ENCODE measurements around the gene SIAH1.
"Not testable (repeated sequence)": the region's sequence is repeated elsewhere in the genome, so short reads cannot be mapped to it uniquely, and the experiment has no call there.

Gene SIAH1, protein sequence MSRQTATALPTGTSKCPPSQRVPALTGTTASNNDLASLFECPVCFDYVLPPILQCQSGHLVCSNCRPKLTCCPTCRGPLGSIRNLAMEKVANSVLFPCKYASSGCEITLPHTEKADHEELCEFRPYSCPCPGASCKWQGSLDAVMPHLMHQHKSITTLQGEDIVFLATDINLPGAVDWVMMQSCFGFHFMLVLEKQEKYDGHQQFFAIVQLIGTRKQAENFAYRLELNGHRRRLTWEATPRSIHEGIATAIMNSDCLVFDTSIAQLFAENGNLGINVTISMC

DNA sequence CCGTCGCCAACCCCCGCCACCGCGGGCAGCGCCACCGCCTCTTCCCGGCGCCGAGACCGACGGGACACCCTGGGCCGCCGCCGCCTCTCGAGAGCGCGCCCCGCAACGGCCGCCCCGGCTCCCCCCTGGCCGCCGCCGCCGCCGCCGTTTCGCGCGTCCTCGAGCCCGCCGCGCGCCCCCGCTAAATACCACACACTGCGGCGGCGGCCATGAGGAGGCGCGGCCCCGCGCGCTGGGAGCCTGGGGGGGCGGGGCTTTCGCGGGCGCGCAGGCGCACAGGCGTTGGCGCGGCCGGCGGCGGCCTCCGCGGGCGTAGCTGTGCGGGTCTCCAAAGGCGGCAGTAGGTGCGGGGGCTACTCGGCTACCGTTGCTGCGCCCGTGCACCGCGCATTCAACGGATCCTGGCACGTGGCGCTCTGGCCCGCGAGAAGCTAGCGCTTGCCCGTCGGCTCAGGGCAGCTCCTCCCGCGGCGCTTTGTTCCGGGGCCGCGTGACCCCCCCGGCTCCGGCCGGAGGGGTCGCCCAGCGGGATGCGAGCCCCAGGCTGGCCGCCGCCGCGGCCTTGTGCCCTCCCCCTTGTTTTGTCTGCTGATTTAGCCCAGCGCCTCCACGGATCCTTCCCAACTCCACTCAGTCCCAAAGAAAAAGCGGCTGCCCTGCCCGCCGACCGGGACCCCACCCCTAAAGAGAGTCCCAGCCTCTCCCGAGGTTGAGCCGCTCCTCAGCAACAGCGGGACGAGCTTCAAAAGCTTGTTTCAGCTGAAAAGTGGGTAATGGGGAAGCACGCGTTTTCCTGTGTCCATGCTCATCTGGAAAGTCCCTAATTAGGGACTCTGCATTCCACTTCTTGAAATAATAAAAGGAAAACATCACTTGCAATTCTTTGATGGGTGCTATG lies at the start of gene SIAH1:
TSS of gene SIAH1 (minus strand) at position 161 of the 898 bp plus-strand sequence. CDS start 22,985 bp downstream, outside the sequence.
- peak; percentile 86 for DNase-seq
- in situ Hi-C loops (cut with HindIII; ENCODE audit: low pct_ligation_motif_present, low pct_unique_long_range_greater_than_20kb, low sequenced_read_pairs): no loop called here

DNA sequence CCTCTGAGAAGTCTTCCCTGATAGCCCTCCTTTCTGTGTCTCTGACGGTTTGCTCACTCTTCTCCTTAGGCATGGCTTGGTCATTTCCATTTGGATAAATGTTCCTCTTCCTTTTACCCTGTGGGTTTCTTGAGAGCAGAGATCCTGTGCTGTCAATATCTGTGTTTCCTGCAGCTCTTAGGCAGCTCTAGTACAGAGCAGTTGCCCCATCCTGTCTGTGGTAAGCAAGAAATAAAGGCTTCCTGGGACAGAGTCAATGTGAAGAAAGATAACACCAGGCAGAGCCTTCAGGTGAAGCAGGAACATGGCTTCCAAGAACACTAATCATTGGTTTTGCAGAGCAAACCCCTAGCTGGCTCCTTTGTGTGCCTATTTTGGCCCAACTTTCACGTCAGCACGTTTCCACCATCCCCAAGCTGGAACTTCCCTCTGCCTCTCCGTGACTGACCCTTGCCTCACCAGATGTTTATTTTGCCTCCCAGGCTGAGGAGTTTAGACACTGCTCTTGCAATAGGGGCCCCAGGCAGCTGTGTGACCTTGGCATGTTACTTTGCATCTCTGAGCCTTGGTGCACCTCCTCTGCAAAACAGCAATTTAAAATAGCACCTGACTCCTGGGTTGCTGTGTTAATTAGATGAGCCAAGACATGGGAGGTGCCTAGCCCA lies 49.6 kb upstream of the SIAH1 start:
- in situ Hi-C loops (cut with HindIII; ENCODE audit: low pct_ligation_motif_present, low pct_unique_long_range_greater_than_20kb, low sequenced_read_pairs): no loop called here
- DNase-seq: no peak

DNA sequence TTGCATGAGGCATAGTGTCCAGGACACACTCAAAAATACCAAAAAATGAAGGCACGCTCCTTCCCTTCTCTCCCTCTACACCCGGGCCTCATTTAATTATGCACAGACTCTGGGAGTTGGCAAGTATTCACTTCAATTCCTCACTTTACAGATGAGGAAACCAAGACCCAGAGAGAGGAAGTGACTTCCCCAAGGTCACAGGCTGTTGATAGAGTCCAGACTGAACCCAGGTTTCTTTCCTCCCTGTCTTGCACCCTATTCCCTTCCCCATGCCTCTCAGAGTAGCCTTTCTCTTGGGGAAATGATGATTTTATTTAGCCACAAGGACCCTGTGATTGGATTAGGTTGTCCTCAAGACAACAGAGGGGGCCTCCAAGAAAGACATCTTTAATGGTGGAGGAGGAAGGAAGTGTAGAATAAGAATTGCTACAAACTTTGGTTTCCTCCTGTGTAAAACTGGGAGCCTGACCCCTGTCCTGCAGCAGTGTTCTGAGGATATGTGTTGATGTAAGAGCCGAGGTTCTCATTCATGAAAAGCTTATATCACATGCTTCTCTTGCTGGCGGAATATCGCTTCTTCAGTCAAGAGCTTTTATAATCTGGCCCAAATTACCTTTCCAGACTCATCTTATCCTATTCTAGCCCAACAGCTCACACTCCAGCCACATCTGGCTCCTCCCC lies 48.8 kb upstream of the SIAH1 start:
- no peak for DNase-seq
- in situ Hi-C loops (cut with HindIII; ENCODE audit: low pct_ligation_motif_present, low pct_unique_long_range_greater_than_20kb, low sequenced_read_pairs): no loop called here

DNA sequence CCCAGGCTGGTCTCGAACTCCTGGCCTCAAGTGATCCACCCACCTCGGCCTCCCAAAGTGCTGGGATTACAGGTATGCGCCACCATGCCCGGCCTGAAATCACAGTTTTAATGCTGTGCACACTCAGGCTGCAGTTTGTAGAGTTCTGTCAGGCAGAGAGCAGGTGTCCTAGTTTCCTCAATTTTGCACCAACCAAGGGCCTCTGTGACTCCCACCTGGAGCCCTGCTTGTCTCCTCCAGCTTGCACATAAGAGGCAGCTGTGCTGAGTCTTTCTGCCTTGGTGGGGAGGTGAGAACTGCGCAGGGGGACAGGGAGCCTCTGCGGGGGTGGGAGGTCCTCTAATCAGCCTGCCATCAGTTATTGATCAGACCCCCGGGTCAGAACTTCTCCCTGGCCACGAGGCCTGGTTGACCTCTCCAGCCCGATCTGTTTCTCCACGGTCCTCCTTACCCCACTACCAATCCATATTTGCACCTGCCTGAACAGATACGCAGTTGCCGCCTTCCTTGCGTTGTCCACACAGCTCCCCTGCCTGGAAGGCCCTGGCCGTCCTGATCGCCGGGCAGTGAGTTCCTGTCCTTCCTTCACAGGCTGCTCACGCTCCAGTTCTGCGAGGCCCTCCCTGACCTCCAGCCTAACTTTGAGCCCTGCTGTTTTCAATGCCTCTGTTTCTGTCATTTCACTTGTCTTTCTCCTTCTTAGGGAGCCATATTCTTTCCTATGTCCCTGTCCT lies 48.1 kb upstream of the SIAH1 start:
- in situ Hi-C loops (cut with HindIII; ENCODE audit: low pct_ligation_motif_present, low pct_unique_long_range_greater_than_20kb, low sequenced_read_pairs): no loop called here
- DNase-seq: no peak

DNA sequence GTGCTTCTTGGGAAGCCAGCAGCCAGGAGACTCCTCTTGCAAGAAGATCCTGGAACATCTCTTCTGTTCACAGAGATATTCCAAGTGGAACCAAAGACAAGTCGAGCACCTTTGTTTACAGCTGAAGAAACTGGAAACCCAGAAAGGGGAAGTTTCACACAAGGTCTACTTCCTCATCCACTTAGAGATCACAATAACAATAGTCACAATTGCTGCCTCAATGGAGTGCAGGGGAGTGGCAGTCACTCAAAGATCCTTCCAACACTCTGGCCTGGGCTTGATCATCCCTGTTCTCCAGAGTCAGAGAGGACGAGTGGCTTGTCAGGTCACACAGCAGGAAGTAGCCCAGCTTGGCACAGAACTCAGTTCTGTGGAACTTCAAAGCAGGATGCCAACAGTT lies 46.9 kb upstream of the SIAH1 start:
- in situ Hi-C loops (cut with HindIII; ENCODE audit: low pct_ligation_motif_present, low pct_unique_long_range_greater_than_20kb, low sequenced_read_pairs): no loop called here
- no peak for DNase-seq

DNA sequence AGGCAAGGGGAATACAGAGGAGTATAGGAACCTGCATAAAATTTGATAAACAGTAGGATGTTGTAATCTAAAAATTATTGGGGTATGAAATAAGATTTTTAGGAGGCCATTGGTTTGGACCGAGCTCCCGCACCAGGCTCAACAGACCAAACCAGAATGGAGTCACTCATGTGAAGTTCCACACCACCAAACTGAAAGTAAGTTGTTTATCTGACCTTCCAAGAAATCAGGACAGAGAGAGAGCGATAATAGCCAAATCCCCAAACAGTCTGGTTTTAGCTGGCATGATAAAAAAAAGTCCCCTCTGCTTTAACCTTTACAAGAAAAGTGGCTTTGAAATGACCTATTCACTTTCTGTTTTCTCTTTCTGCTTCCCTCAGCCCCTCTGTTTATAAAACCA lies 45.7 kb upstream of the SIAH1 start:
- DNase-seq: no peak
- in situ Hi-C loops (cut with HindIII; ENCODE audit: low pct_ligation_motif_present, low pct_unique_long_range_greater_than_20kb, low sequenced_read_pairs): no loop called here

DNA sequence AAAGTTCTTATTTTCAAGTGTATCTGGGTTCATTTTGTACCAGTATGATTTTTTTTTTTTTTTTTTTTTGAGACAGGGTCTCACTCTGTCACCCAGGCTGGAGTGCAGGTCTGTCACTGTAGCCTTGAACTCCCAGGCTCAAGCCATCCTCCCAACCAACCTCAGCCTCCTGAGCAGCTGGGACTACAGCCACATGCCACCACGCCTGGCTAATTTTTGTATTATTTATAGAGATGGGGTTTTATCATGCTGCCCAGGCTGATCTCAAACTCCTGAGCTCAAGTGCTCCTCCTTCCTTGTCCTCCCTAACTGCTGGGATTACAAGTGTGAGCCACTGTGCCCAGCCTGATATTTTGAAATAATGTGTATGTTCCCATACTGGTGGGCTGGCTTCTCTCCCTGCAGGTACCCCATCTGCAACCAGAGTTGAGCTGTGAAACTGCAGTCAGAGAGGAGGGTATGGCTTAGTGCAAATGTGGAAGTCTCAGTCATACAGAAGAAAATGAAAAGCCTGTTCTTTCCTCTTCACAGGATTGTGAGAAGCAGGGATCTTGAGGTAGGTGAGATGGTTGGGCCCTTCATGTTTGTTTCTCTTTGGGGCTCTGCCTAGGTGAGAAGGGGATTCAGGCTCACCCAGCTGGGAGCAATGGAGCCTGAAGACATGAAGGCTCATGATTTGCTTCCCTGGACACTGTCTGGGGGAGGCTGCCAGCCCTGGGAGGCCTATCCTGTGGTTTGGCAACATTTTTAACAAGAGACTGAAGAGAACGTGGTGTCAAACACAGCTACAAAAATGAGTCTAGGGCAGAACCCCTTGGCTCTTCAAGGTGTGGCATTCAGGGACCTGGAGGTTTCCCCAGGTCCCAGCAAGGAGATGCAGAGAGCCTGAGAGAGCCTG lies 41.3 kb upstream of the SIAH1 start:
- in situ Hi-C loops (cut with HindIII; ENCODE audit: low pct_ligation_motif_present, low pct_unique_long_range_greater_than_20kb, low sequenced_read_pairs): no loop called here
- peak; percentile 20 for DNase-seq

DNA sequence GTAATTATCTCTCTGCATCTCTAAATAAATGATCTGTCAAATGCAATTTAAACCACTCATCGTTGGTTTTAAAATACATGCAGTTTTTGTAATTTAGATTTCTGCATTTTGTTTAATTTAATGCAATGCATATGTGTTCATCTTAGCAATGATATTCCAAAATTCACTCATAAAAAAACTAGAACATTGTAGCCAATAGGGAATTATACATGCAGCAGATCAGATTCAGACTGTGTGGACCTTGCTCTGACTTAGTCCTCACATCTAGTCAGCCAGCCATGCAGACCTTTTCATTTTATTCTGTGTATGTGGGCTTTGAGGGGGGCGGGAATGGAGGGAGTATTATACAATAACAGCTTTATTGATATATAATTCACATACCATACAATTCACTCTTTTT lies 37.3 kb upstream of the SIAH1 start:
- in situ Hi-C loops (cut with HindIII; ENCODE audit: low pct_ligation_motif_present, low pct_unique_long_range_greater_than_20kb, low sequenced_read_pairs): no loop called here
- DNase-seq: no peak

DNA sequence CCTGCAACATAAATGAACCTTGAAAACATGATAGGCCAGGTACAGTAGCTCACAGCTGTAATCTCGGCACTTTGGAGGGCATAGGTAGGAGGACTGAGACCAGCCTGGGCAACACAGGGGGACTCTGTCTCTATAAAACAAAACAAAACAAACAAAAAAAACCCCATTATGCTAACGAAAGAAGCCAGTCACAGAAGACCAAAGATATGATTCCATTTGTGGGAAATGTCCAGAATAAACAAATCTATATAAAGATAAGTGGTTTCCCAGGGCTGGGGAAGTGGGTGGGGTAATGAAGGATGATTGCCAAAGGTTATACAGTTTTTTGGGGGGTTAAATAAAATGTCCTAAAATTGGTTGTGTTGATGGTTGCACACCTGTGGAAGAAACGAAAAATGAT lies 36.5 kb upstream of the SIAH1 start:
- no peak for DNase-seq
- in situ Hi-C loops (cut with HindIII; ENCODE audit: low pct_ligation_motif_present, low pct_unique_long_range_greater_than_20kb, low sequenced_read_pairs): no loop called here

DNA sequence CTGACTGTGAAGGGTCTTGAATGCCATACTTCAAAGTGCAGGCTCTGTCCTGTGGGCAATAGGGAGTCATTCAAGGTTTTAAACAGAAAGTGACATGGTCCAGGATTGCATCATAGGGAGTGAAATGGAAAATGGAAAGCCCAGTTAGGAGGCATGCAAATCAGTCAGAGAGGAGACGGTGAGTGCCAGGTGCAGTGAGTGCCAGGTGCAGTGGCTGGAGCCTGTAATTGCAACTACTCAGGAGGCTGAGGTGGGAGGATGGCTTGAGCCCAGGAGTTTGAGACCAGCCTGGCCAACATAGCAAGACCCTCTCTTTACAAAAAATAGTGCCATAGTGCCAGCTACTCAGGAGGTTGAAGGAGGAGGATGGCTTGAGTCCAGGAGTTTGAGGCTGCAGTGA lies 35.2 kb upstream of the SIAH1 start:
- DNase-seq: no peak
- in situ Hi-C loops (cut with HindIII; ENCODE audit: low pct_ligation_motif_present, low pct_unique_long_range_greater_than_20kb, low sequenced_read_pairs): no loop called here

DNA sequence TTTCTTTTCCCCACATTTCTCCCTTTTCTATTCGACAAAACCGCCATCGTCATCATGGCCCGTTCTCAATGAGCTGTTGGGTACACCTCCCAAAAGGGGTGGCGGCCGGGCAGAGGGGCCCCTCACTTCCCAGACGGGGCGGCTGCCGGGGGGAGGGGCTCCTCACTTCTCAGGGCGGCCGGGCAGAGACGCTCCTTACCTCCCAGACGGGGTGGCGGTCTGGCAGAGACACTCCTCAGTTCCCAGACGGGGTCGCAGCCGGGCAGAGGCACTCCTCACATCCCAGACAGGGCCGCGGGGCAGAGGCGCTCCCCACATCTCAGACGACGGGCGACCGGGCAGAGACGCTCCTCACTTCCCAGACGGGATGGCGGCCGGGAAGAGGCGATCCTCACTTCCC lies 31.4 kb upstream of the SIAH1 start:
- in situ Hi-C loops (cut with HindIII; ENCODE audit: low pct_ligation_motif_present, low pct_unique_long_range_greater_than_20kb, low sequenced_read_pairs): not testable (repeated sequence)

DNA sequence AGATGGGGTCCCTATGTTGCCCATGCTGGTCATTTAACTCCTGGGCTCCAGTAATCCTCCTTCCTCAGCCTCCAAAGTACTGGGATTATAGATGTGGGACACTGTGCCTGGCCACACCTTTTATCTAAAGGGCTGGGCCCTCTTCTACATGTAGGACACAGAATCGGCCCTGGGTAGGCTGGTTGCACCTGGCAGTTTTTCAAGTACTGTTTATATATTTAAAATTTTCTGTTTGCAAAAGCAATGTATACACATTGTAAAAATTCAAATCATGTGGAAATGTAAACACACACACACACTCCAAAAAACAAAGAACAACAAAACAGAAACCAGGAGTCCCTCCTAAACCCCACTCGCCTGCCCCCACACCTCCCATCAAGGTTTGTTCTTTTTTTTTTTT lies 28.1 kb upstream of the SIAH1 start:
- in situ Hi-C loops (cut with HindIII; ENCODE audit: low pct_ligation_motif_present, low pct_unique_long_range_greater_than_20kb, low sequenced_read_pairs): no loop called here
- DNase-seq: no peak

More for the DNA sequence above, 31.4 kb upstream of the SIAH1 start:
- DNase-seq: not testable (repeated sequence)

DNA sequence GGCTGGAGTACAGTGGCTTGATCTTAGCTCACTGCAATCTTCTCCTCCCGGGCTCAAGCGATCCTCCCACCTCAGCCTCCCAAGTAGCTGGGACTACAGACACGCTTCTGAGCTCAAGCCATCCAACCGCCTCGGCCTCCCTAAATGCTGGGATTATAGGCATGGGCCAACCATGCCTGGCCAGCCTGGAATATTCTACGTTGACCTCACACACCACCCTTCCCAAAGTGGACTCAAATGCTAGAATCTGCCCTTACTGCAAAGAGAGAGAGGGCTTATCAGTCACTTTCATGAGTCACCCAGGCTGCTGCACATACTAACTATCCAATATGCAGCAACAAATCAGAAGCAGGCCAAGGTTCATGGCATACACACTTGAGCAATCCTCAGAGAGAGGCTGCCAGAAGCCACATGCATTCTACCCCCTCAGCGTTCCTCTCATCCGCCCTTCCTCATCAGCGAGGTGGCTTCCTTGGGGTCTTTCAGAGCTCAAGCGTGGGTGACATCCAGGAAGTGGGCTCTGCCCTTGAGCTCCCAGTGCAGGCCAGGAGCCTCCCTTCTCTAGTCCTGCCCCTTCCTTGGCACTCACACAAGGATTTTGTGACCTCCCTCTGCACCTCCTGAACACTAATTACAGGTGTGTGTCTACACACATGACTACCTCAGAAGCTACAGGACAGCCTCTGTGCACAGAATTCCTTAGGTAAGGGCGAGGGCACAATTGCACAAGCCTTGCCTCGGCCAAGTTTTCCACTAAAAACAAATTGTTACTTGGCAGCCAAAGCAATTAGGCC lies 24.8 kb upstream of the SIAH1 start:
- DNase-seq: peak; percentile 77
- in situ Hi-C loops (cut with HindIII; ENCODE audit: low pct_ligation_motif_present, low pct_unique_long_range_greater_than_20kb, low sequenced_read_pairs): no loop called here

DNA sequence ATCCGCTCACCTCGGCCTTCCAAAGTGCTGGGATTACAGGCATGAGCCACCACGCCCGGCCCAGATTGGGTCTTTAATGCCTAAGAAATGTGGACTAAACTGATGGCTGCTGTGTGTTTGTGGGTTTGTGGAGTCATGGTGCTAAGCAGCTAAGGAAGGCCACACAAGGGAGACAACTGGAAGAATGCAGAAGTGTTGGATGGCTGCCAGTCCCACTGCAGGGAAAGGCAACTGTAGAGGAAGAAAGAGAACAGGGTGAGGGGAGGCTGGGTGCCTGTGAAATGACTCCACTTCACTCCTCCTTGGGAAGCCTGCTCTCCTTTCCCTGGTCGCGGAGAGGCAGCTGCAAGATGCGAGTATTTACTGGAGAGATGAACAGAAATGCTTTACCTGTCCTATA lies 23.5 kb upstream of the SIAH1 start:
- in situ Hi-C loops (cut with HindIII; ENCODE audit: low pct_ligation_motif_present, low pct_unique_long_range_greater_than_20kb, low sequenced_read_pairs): no loop called here
- peak; percentile 29 for DNase-seq

DNA sequence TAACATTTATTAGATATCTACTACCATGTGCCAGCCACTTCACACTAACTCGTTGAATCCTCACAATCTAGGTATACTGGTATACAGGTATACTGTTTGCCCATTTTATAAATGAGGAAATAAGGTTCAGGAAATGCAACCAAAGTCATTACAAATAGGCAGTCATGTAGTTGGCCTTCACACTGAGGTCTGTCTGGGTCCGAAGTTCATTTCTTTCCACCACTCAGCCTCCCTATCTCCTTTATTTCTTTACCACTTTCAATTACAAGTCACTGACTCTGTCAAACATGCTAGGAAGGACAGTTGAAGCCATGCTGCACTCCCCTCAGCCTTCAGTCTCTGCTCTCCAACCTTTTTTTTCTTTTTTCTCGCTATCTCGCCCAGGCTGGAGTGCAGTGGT lies 20.7 kb upstream of the SIAH1 start:
- DNase-seq: no peak
- in situ Hi-C loops (cut with HindIII; ENCODE audit: low pct_ligation_motif_present, low pct_unique_long_range_greater_than_20kb, low sequenced_read_pairs): no loop called here

DNA sequence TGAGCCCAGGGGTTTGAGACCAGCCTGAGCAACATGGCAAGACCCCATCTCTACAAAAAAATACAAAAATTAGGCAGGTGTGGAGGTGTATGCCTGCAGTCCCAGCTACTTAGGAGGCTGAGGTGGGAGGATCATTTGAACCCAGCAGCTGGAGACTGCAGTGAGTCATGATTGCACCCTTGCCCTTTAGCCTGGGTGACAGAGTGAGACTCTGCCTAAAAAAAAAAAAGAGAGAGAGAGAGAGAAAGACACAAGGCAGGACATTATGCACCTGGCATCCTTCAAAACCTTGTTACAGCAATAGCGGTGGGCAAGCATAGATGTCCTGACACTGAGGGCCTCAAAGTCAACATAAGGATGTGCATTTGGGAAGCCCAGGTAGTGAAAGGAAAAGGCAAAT lies 19.9 kb upstream of the SIAH1 start:
- no peak for DNase-seq
- in situ Hi-C loops (cut with HindIII; ENCODE audit: low pct_ligation_motif_present, low pct_unique_long_range_greater_than_20kb, low sequenced_read_pairs): no loop called here

DNA sequence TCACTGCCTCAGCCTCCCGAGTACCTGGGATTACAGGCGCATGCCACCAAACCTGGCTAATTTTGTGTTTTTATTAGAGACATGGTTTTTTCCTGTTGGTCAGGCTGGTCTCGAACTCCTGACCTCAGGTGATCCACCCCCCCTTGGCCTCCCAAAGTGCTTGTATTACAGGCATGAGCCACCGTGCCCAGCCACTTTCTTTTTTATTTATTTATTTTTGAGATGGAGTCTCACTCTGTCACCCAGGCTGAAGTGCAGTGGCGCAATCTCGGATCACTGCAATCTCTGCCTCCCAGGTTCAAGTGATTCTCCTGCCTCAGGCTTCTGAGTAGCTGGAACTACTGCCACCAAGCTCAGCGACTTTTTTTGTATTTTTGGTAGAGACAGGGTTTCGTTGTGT lies 17.3 kb upstream of the SIAH1 start:
- in situ Hi-C loops (cut with HindIII; ENCODE audit: low pct_ligation_motif_present, low pct_unique_long_range_greater_than_20kb, low sequenced_read_pairs); DNase-seq: not testable (repeated sequence)

All from ACHN (cell line).